Trophoblast cell (in vitro differentiated cells and primary cell): ENCODE data around the gene RPRML.
"Not testable (repeated sequence)": the region's sequence is repeated elsewhere in the genome, so short reads cannot be mapped to it uniquely, and the experiment has no call there.

ENCODE experiments used
- DNase-seq, 2 donors: peaks; one replicate each; pipeline ENCODE4 v3.0.0-alpha.2; 2016
- H2AFZ ChIP-seq: 2 replicates; pipeline ENCODE4 v1.6.1; 2013; ENCODE audit warnings: low read length, moderate library complexity, mild to moderate bottlenecking; ENCODE audit not compliant: insufficient read depth, poor library complexity
- H2AK5ac ChIP-seq: 2 replicates; pipeline ENCODE4 v1.6.1; 2013; ENCODE audit warnings: mild to moderate bottlenecking, low read length
- H2BK120ac ChIP-seq: 2 replicates; pipeline ENCODE4 v1.6.1; 2013; ENCODE audit warnings: low read length, mild to moderate bottlenecking, moderate library complexity; ENCODE audit not compliant: insufficient read depth, poor library complexity
- H2BK12ac ChIP-seq: 2 replicates; pipeline ENCODE4 v1.6.1; 2013; ENCODE audit warnings: mild to moderate bottlenecking, low read length, moderate library complexity
- H2BK5ac ChIP-seq: 2 replicates; pipeline ENCODE4 v1.6.1; 2013; ENCODE audit warnings: low read length, low read depth, moderate library complexity, mild to moderate bottlenecking; ENCODE audit not compliant: poor library complexity
- H3K14ac ChIP-seq: 2 replicates; pipeline ENCODE4 v1.6.1; 2013; ENCODE audit warnings: mild to moderate bottlenecking, low read length
- H3K18ac ChIP-seq: 2 replicates; pipeline ENCODE4 v1.6.1; 2013; ENCODE audit warnings: mild to moderate bottlenecking, low read length
- H3K23ac ChIP-seq: 2 replicates; pipeline ENCODE4 v1.6.1; 2013; ENCODE audit warnings: low read length
- H3K27ac ChIP-seq: 2 replicates; pipeline ENCODE4 v1.5.1; 2013; ENCODE audit warnings: low read depth, mild to moderate bottlenecking, inconsistent platforms, low read length, moderate library complexity
- H3K27me3 ChIP-seq: 2 replicates; pipeline ENCODE4 v1.6.1; 2013; ENCODE audit warnings: inconsistent platforms, mild to moderate bottlenecking, low read length, moderate library complexity; ENCODE audit not compliant: insufficient read depth
- H3K36me3 ChIP-seq, 2 experiments: 1 replicate in 1 of 2; 2 replicates in 1 of 2; pipeline ENCODE4 v1.6.1; 2013; ENCODE audit warnings: low read length in 2 of 2, mild to moderate bottlenecking in 2 of 2, moderate library complexity in 1 of 2; ENCODE audit not compliant: insufficient read depth in 2 of 2, control insufficient read depth in 1 of 2
- H3K4ac ChIP-seq: 2 replicates; pipeline ENCODE4 v1.6.1; 2013; ENCODE audit warnings: low read depth, mild to moderate bottlenecking, low read length, moderate library complexity
- H3K4me1 ChIP-seq, 2 experiments: 1 replicate in 1 of 2; 2 replicates in 1 of 2; pipeline ENCODE4 v1.6.1; 2013; ENCODE audit warnings: low read length in 2 of 2, mild to moderate bottlenecking in 2 of 2, moderate library complexity in 1 of 2; ENCODE audit not compliant: insufficient read depth in 2 of 2, control insufficient read depth in 1 of 2
- H3K4me2 ChIP-seq: 2 replicates; pipeline ENCODE4 v1.6.1; 2013; ENCODE audit warnings: inconsistent platforms, mild to moderate bottlenecking, low read length, moderate library complexity
- H3K4me3 ChIP-seq: 2 replicates; pipeline ENCODE4 v1.5.1; 2013; ENCODE audit warnings: mild to moderate bottlenecking, low read depth, low read length, inconsistent platforms
- H3K79me1 ChIP-seq: one replicate; pipeline ENCODE4 v1.6.1; 2013; ENCODE audit warnings: low read length
- H3K79me2 ChIP-seq: 2 replicates; pipeline ENCODE4 v1.6.1; 2013; ENCODE audit warnings: low read length, mild to moderate bottlenecking; ENCODE audit not compliant: control insufficient read depth, insufficient read depth, poor library complexity
- H3K9ac ChIP-seq: 2 replicates; pipeline ENCODE4 v1.6.1; 2013; ENCODE audit warnings: mild to moderate bottlenecking, low read length
- H3K9me3 ChIP-seq: 2 replicates; pipeline ENCODE4 v1.6.1; 2013; ENCODE audit warnings: low read depth, mild to moderate bottlenecking, control low read depth, inconsistent platforms, low read length; ENCODE audit not compliant: insufficient read depth
- H4K12ac ChIP-seq: 2 replicates; pipeline ENCODE4 v1.6.1; 2013; ENCODE audit warnings: low read depth, mild to moderate bottlenecking, low read length, moderate library complexity
- H4K8ac ChIP-seq: 2 replicates; pipeline ENCODE4 v1.6.1; 2013; ENCODE audit warnings: low read depth, mild to moderate bottlenecking, low read length, moderate library complexity
- H4K91ac ChIP-seq: one replicate; pipeline ENCODE4 v1.6.1; 2013; ENCODE audit warnings: low read depth, mild to moderate bottlenecking, low read length, moderate library complexity
- WGBS: extraction: QIAGEN DNeasy Blood & Tissue Kit; methylation state at CpG from one replicate; pipeline ENCODE4 v1.1.7; 2013; ENCODE audit warnings: missing lambda C conversion rate; ENCODE audit not compliant: insufficient read length, insufficient coverage; ENCODE audit errors: extremely low coverage; 5-methylcytosine and 5-hydroxymethylcytosine counted together

RPRML gene

GRCh38 chr17:47009759-47010594, 30.9 kb upstream of the RPRML start:
- no peak overlapping the region for H2AFZ ChIP-seq

GRCh38 chr17:47004906-47005305, 25.9 kb upstream of the RPRML start:
- no peaks in the 10 kb centered on the region for H3K4me1 ChIP-seq
- no peak overlapping the region for H3K14ac ChIP-seq
- no peak overlapping the region for H3K4me2 ChIP-seq
- no peak overlapping the region for H3K4me3 ChIP-seq
- no peak overlapping the region for H2AFZ ChIP-seq
- no peaks in the 10 kb centered on the region for H3K36me3 ChIP-seq
- no peak overlapping the region for H3K23ac ChIP-seq
- no peak for DNase-seq
- H3K79me1 ChIP-seq, result no peaks in the 10 kb centered on the region
- no peaks in the 10 kb centered on the region for H3K9me3 ChIP-seq
- H3K27me3 ChIP-seq, result no peaks in the 10 kb centered on the region
- H2BK120ac ChIP-seq, result no peak overlapping the region
- H3K79me2 ChIP-seq, result no peaks in the 10 kb centered on the region
- H4K8ac ChIP-seq, result no peak overlapping the region
- no peak overlapping the region for H4K91ac ChIP-seq
- no peak overlapping the region for H3K4ac ChIP-seq
- no peak overlapping the region for H2BK5ac ChIP-seq
- no peak overlapping the region for H2AK5ac ChIP-seq
- no CpG with 5 or more reads among the region's 1 CpG for WGBS
- H3K9ac ChIP-seq, result no peak overlapping the region
- no peak overlapping the region for H4K12ac ChIP-seq
- H3K18ac ChIP-seq, result no peak overlapping the region
- no peak overlapping the region for H3K27ac ChIP-seq
- H2BK12ac ChIP-seq, result no peak overlapping the region

More at GRCh38 chr17:47009759-47010594, 30.9 kb upstream of the RPRML start:
- no peaks in the 10 kb centered on the region for H3K4me1 ChIP-seq
- no peak overlapping the region for H2BK120ac ChIP-seq
- no peak overlapping the region for H4K91ac ChIP-seq
- H3K4me2 ChIP-seq, result no peak overlapping the region
- no CpG with 5 or more reads among the region's 14 CpGs for WGBS
- DNase-seq, result no peak
- no peaks in the 10 kb centered on the region for H3K79me2 ChIP-seq
- H2BK5ac ChIP-seq, result no peak overlapping the region
- no peaks in the 10 kb centered on the region for H3K79me1 ChIP-seq
- H3K36me3 ChIP-seq, result no peaks in the 10 kb centered on the region
- no peak overlapping the region for H3K9ac ChIP-seq
- H3K4me3 ChIP-seq, result no peak overlapping the region
- no peak overlapping the region for H4K8ac ChIP-seq
- no peak overlapping the region for H2BK12ac ChIP-seq
- H3K18ac ChIP-seq, result no peak overlapping the region
- no peak overlapping the region for H3K14ac ChIP-seq
- no peak overlapping the region for H3K27ac ChIP-seq
- H3K4ac ChIP-seq, result no peak overlapping the region
- no peak overlapping the region for H4K12ac ChIP-seq
- no peak overlapping the region for H3K23ac ChIP-seq
- no peak overlapping the region for H2AK5ac ChIP-seq
- no peaks in the 10 kb centered on the region for H3K9me3 ChIP-seq
- H3K27me3 ChIP-seq, result no peaks in the 10 kb centered on the region

GRCh38 chr17:47003864-47004263, 24.8 kb upstream of the RPRML start:
- not testable (repeated sequence) for H3K14ac ChIP-seq, H2BK12ac ChIP-seq, H2AFZ ChIP-seq, H3K9ac ChIP-seq, H3K27me3 ChIP-seq, H3K79me2 ChIP-seq, H2AK5ac ChIP-seq, H3K4me1 ChIP-seq, H3K79me1 ChIP-seq, H4K12ac ChIP-seq, H3K23ac ChIP-seq, H2BK5ac ChIP-seq, H4K91ac ChIP-seq, H2BK120ac ChIP-seq, H3K4me3 ChIP-seq, H3K18ac ChIP-seq, H3K27ac ChIP-seq, H3K4ac ChIP-seq, H3K36me3 ChIP-seq, DNase-seq, H3K9me3 ChIP-seq, H4K8ac ChIP-seq, H3K4me2 ChIP-seq
- no CpG with 5 or more reads among the region's 5 CpGs for WGBS

GRCh38 chr17:46995841-46996571, 17.0 kb upstream of the RPRML start:
- H2BK12ac ChIP-seq, result no peak overlapping the region
- no peaks in the 10 kb centered on the region for H3K9me3 ChIP-seq
- no peak overlapping the region for H3K14ac ChIP-seq
- no peak overlapping the region for H4K12ac ChIP-seq
- no peak overlapping the region for H2BK5ac ChIP-seq
- no peak overlapping the region for H4K91ac ChIP-seq
- H2AFZ ChIP-seq, result no peak overlapping the region
- peak in 1 of 2 donors; percentile 27 for DNase-seq
- H3K27me3 ChIP-seq, result no peaks in the 10 kb centered on the region
- H2AK5ac ChIP-seq, result no peak overlapping the region
- H3K23ac ChIP-seq, result no peak overlapping the region
- no peak overlapping the region for H3K27ac ChIP-seq
- H3K18ac ChIP-seq, result no peak overlapping the region
- H3K4me2 ChIP-seq, result no peak overlapping the region
- H4K8ac ChIP-seq, result no peak overlapping the region
- peak overlapping the region; percentile 0 for H3K4me3 ChIP-seq
- no peak overlapping the region for H3K9ac ChIP-seq
- WGBS, result no CpG with 5 or more reads among the region's 4 CpGs
- no peaks in the 10 kb centered on the region for H3K36me3 ChIP-seq
- no peak overlapping the region for H3K4ac ChIP-seq
- no peaks in the 10 kb centered on the region for H3K79me1 ChIP-seq
- no peak overlapping the region for H2BK120ac ChIP-seq
- no peaks in the 10 kb centered on the region for H3K4me1 ChIP-seq
- H3K79me2 ChIP-seq, result no peaks in the 10 kb centered on the region
